GM12878 (cell line): ENCODE results near the gene RNF113B. TPM values are rescaled to one million over a fixed set of nuclear protein-coding genes. Genes with fewer than 3 reads are reported as not detected.

ENCODE experiments used
- ATAC-seq: fragments of 200-7000 bp; cut with Tn5 transposase; 3 replicates; pipeline ENCODE4 v1.9.1; 2020; ENCODE audit warnings: mild to moderate bottlenecking, moderate library complexity
- BruUV-seq: library from RNA; stranded (reverse); fragments of 400-500 nt; replicated peaks from 2 replicates; lab custom pipeline; 2021; lab: Mats Ljungman, UMichigan
- CTCF ChIA-PET: fragments of 300-600 bp; sonication (Branson Sonifier 250); formaldehyde crosslinking; extraction: SDS; loops from one replicate; lab custom pipeline; 2021; ENCODE audit warnings: inconsistent platforms; lab: Yijun Ruan, JAX
- POLR2A ChIA-PET: fragments of 350-600 bp; formaldehyde crosslinking; extraction: SDS; loops from one replicate; lab custom pipeline; 2021; ENCODE audit warnings: inconsistent platforms; lab: Charles Lee
- RAD21 ChIA-PET: fragments of 300-600 bp; sonication (Branson Sonifier 250); formaldehyde crosslinking; loops from one replicate; lab custom pipeline; 2023; ENCODE audit warnings: antibody characterized with exemption; ENCODE audit not compliant: unreplicated experiment; lab: Charles Lee
- SMC1A ChIA-PET: fragments of 300-600 bp; sonication (Branson Sonifier 250); formaldehyde crosslinking; loops from one replicate; lab custom pipeline; 2023; ENCODE audit not compliant: unreplicated experiment, uncharacterized antibody; lab: Charles Lee
- DNase-seq: peaks from one replicate; pipeline ENCODE4 v3.0.0-alpha.2; 2011; ENCODE audit warnings: low read depth, low spot score
- FAIRE-seq: peaks from 3 replicates; lab custom pipeline; 2011; peaks lifted over from hg19 to GRCh38; lab: Jason Lieb, UNC
- H2AFZ ChIP-seq: 2 replicates; pipeline ENCODE4 v1.6.0; 2011; ENCODE audit warnings: low read depth, low read length, control low read depth; ENCODE audit not compliant: control insufficient read depth
- H3K27ac ChIP-seq: 2 replicates; pipeline ENCODE4 v1.5.1; 2011; ENCODE audit warnings: control low read depth; ENCODE audit not compliant: control insufficient read depth, insufficient read depth
- H3K27me3 ChIP-seq, 2 experiments: replicated peaks in 1 of 2; 2 replicates each; pipeline versions ENCODE4 v1.6.0 to v1.6.1; 2011; ENCODE audit warnings: low read length in 1 of 2; ENCODE audit not compliant: control insufficient read depth in 2 of 2, insufficient read depth in 2 of 2
- H3K36me3 ChIP-seq, 2 experiments: 2 replicates each; pipeline ENCODE4 v1.5.1; 2011; ENCODE audit warnings: low read length in 1 of 2; ENCODE audit not compliant: control insufficient read depth in 2 of 2, insufficient read depth in 2 of 2
- H3K4me1 ChIP-seq: 2 replicates; pipeline ENCODE4 v1.6.1; 2011; ENCODE audit warnings: mild to moderate bottlenecking, low read length, moderate library complexity, mixed read lengths; ENCODE audit not compliant: control insufficient read depth, insufficient read depth
- H3K4me2 ChIP-seq: 2 replicates; pipeline ENCODE4 v1.6.0; 2011; ENCODE audit warnings: control low read depth; ENCODE audit not compliant: control insufficient read depth, insufficient read depth
- H3K4me3 ChIP-seq: fragments of 200-600 bp; sonication (generic); 2 replicates; pipeline ENCODE4 v1.5.1; 2016
- H3K79me2 ChIP-seq: 2 replicates; pipeline ENCODE4 v1.6.0; 2011; ENCODE audit warnings: low read length; ENCODE audit not compliant: control insufficient read depth, insufficient read depth
- H3K9ac ChIP-seq: 2 replicates; pipeline ENCODE4 v1.8.0; 2011; ENCODE audit warnings: low read length, control low read depth, mixed read lengths; ENCODE audit not compliant: control insufficient read depth, insufficient read depth
- H3K9me3 ChIP-seq: replicated peaks from 3 replicates; pipeline ENCODE4 v1.5.1; 2011; ENCODE audit warnings: mild to moderate bottlenecking, low read length; ENCODE audit not compliant: control insufficient read depth, insufficient read depth
- H4K20me1 ChIP-seq: 2 replicates; pipeline ENCODE4 v1.6.0; 2011; ENCODE audit not compliant: control insufficient read depth, insufficient read depth
- BCL11A ChIP-seq: IDR thresholded peaks from 2 replicates; pipeline ENCODE4 v1.6.1; 2011; ENCODE audit warnings: low read depth, low read length
- CEBPZ ChIP-seq: fragments of 150-350 bp; IDR thresholded peaks from 2 replicates; pipeline ENCODE4 v1.6.1; 2016; ENCODE audit warnings: low read depth, low read length
- CREM ChIP-seq: IDR thresholded peaks from 2 replicates; pipeline ENCODE4 v1.6.1; 2014; ENCODE audit warnings: antibody characterized with exemption, low read depth
- JUND ChIP-seq: IDR thresholded peaks from 2 replicates; pipeline ENCODE4 v1.6.1; 2012; ENCODE audit warnings: low read depth, mild to moderate bottlenecking, low read length, improper control_type of control experiment, moderate library complexity
- MAX ChIP-seq: IDR thresholded peaks from 2 replicates; pipeline ENCODE4 v1.6.1; 2012; ENCODE audit warnings: low read depth, low read length, improper control_type of control experiment
- NBN ChIP-seq: fragments of 450-650 bp; IDR thresholded peaks from 2 replicates; pipeline ENCODE4 v1.6.1; 2016
- PBX3 ChIP-seq: IDR thresholded peaks from 2 replicates; pipeline ENCODE4 v1.6.1; 2011; ENCODE audit warnings: mild to moderate bottlenecking, low read depth, low read length, moderate library complexity; ENCODE audit not compliant: insufficient replicate concordance
- SIN3A ChIP-seq: IDR thresholded peaks from 2 replicates; pipeline ENCODE4 v1.6.1; 2012; ENCODE audit warnings: low read depth, low read length, improper control_type of control experiment
- SUPT20H ChIP-seq: IDR thresholded peaks from 2 replicates; pipeline ENCODE4 v1.6.1; 2011; ENCODE audit warnings: low read depth, mild to moderate bottlenecking, low read length, moderate library complexity, borderline replicate concordance; ENCODE audit not compliant: control insufficient read depth
- USF2 ChIP-seq: IDR thresholded peaks from 2 replicates; pipeline ENCODE4 v1.6.1; 2011; ENCODE audit warnings: low read depth, low read length, improper control_type of control experiment, borderline replicate concordance
- ZBED1 ChIP-seq: IDR thresholded peaks from 2 replicates; pipeline ENCODE4 v1.6.1; 2016; ENCODE audit warnings: borderline replicate concordance
- ZBTB4 ChIP-seq: fragments of 450-650 bp; formaldehyde crosslinking; IDR thresholded peaks from 2 replicates; pipeline ENCODE4 v1.4.0; 2022; ENCODE audit warnings: mild to moderate bottlenecking, moderate library complexity
- WGBS: methylation state at CpG from one replicate; pipeline ENCODE4 v1.1.6; 2016; ENCODE audit warnings: low lambda C conversion rate; ENCODE audit not compliant: insufficient replicate concordance, insufficient coverage; ENCODE audit errors: missing lambda C conversion rate; 5-methylcytosine and 5-hydroxymethylcytosine counted together
- in situ Hi-C: fragments of 300-500 bp; cut with MboI; formaldehyde crosslinking; loops from 9 replicates; pipeline ENCODE4 v1.14.3; 2018; ENCODE audit warnings: mixed read lengths
- intact Hi-C: fragments of 100-400 bp; cut with micrococcal nuclease; formaldehyde crosslinking; loops from one replicate; pipeline ENCODE4 v1.14.2; 2022; ENCODE audit not compliant: unreplicated experiment
- polyA plus RNA-seq, 11 experiments: library from polyadenylated mRNA; depleted of rRNA in 4 of 11; unstranded in 6 of 11; stranded (reverse) in 5 of 11; fragments of >200 nt; fragmentation: Nextera tagmentation in 4 of 11; fragmentation: Illumina TruSeq in 1 of 11; extraction: Ambion mirVana in 4 of 11; extraction: Trizol in 1 of 11; gene quantifications; 1 replicate in 1 of 11; 2 replicates in 10 of 11; pipeline versions ENCODE4 v1.2.1 to v1.2.3, GENCODE V29; 2011 to 2016; ENCODE audit warnings: inconsistent platforms in 2 of 11, missing spikeins in 2 of 11, low read depth in 1 of 11
- total RNA-seq, 4 experiments: library from RNA; depleted of rRNA in 3 of 4; stranded (reverse); fragments of >200 nt in 3 of 4; fragmentation: Illumina TruSeq in 1 of 4; extraction: Trizol in 1 of 4; gene quantifications; 2 replicates each; pipeline versions ENCODE4 v1.2.1 to v1.2.3, GENCODE V29; 2013 to 2021

Gene RNF113B
- total and polyA plus RNA-seq, 10 of the 15 experiments (the other 5 are each of a cell fraction or from before 2014, with no cell fraction given), result not detected

- no peaks in the 10 kb centered on the region for H3K4me1 ChIP-seq
- H3K4me2 ChIP-seq, result peak overlapping the region; percentile 62
- H3K9ac ChIP-seq, result peak overlapping the region; percentile 27; the same call in 1 of the 2 replicates
- WGBS, result 21% methylated on average over 27 of the region's 27 CpGs
- SMC1A ChIA-PET, result interaction anchor here (0.9 to 1.7 kb wide), 6 partner anchors 8 to 304 kb away, joined by 3 to 5 read pairs (median 4); no protein-coding TSS in a partner anchor
- H3K27me3 ChIP-seq, result peaks cover 4 to 7% of the 10 kb centered on the region in 2 experiments; a peak in 3 of 4 replicates
- ATAC-seq (peak; percentile 49), DNase-seq (no peak), FAIRE-seq (no peak)
- no peaks in the 10 kb centered on the region for H3K9me3 ChIP-seq
- H2AFZ ChIP-seq, result peak overlapping the region; percentile 63
- POLR2A ChIA-PET, result interaction anchor here (0.5 to 1.8 kb wide), 5 partner anchors 8 to 362 kb away, joined by 3 to 7 read pairs (median 5); no protein-coding TSS in a partner anchor
- no peak overlapping the region for H3K4me3 ChIP-seq
- in situ Hi-C loops (no loop called here), intact Hi-C loops (loop anchor here (10.0 kb wide), 2 partner anchors 243 to 533 kb away; no protein-coding TSS in a partner anchor)
- no TSS peak for BruUV-seq
- no peaks in the 10 kb centered on the region for H3K79me2 ChIP-seq
- no peak overlapping the region for H3K27ac ChIP-seq
- no peaks in the 10 kb centered on the region for H3K36me3 ChIP-seq
- RAD21 ChIA-PET, result interaction anchor here (1.1 to 1.5 kb wide), 3 partner anchors 8 to 511 kb away, joined by 3 to 6 read pairs (median 4); no protein-coding TSS in a partner anchor
- CTCF ChIA-PET, result interaction anchor here (0.6 to 1.7 kb wide), 6 partner anchors 40 to 512 kb away, joined by 3 to 5 read pairs (median 4); no protein-coding TSS in a partner anchor
- no peaks in the 10 kb centered on the region for H4K20me1 ChIP-seq
- no peak for TF ChIP-seq PBX3
- no peak for TF ChIP-seq NBN
- TF ChIP-seq CEBPZ, result no peak
- no peak for TF ChIP-seq MAX
- no peak for TF ChIP-seq CREM
- no peak for TF ChIP-seq SIN3A
- no peak for TF ChIP-seq USF2
- TF ChIP-seq BCL11A, result no peak
- TF ChIP-seq JUND, result no peak
- no peak for TF ChIP-seq ZBED1
- no peak for TF ChIP-seq SUPT20H
- no peak for TF ChIP-seq ZBTB4 (CRISPR knock-in tag)
These were observed 35.3 kb downstream of the RNF113B start for GRCh38 chr13:98141509-98142379.
